ENCODE measurements around the gene MRPL52.

Gene MRPL52

DNA sequence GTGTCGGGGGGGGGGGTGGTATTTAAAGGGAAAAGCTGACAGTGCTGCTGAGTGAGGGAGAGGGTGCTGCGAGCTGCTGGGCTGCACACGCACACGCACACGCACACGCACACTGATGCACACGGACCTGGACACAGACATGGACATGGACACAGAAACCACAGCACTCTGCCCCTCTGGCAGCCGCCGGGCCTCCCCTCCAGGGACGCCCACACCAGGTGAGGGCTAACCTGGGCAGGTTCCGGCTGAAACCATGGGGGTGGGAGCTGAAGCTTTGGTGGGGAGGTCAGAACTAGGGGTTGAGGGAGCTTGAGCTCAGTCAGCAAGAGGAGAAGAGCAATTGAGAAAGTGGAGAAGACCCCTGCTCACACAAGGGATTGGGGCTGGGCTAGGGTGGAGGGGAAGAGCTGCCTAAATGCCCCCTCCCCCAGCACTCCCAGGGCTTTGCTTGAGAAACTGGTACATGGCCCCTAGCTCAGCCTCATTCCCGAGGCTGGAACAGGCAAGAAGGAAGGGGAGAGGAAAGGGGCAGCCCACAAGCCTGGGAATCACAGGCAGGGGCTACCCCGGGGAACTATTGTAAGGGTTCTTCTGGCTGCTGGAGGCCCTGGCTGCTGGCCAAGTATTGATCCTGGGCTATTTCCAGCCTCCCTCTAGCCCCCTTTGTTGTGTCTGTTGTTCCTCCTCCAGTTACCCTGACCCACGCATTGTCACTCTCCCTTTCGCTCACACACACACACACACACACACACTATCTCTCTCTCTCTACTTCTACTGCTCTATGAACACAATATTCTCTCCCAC lies 53.7 kb downstream of the MRPL52 start, which contains the start of gene REM2:
TSS of gene REM2 (plus strand) at position 50 of the 804 bp plus-strand sequence. CDS start at position 116, 66 bp downstream.
- no peak for DNase-seq

DNA sequence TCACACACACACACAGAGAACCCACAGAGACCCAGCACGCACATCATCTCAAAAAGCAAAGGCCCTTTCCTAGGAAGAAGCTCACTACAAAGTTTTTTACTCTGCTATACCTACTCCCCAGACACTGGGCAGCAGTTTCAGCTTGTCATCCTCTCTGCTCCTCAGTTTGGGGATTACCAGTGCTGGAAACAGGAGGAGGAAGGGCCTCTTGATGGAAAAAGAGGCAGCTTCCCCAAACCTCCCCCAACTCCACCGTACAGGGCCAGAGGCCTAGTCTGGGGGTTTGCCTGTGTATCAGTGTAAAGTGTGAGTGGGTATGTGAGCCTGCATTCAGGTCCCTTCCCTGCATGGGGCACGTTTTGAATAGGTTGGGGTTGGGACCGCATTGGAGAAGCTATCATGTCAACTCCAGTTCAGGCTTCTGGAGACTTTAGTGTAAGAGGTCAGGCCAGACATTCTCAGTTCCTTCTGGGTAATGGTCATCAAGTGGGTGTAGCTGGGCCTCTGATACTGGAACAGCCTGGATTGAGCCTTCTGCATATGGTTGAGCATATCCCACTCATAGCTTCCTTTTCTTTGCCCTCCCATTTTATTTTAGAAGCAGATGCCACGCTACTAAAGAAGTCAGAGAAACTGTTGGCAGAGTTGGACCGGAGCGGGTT lies 54.5 kb downstream of the MRPL52 start:
- no peak for DNase-seq
